GM12873 (cell line): ENCODE data around the gene GRIK2.

Experiments
- TF ChIP-seq, protein P1 (sequence below): IDR thresholded peaks from 2 replicates; pipeline ENCODE4 v1.5.1; 2012; ENCODE audit warnings: low read depth, mild to moderate bottlenecking, moderate library complexity, low read length, control low read depth; ENCODE audit not compliant: insufficient read depth; ENCODE audit errors: missing control alignments

GRIK2 gene

GRCh38 chr6:101516578-101516977 lies 123.1 kb downstream of the GRIK2 start:
- TF ChIP-seq, protein P1, sequence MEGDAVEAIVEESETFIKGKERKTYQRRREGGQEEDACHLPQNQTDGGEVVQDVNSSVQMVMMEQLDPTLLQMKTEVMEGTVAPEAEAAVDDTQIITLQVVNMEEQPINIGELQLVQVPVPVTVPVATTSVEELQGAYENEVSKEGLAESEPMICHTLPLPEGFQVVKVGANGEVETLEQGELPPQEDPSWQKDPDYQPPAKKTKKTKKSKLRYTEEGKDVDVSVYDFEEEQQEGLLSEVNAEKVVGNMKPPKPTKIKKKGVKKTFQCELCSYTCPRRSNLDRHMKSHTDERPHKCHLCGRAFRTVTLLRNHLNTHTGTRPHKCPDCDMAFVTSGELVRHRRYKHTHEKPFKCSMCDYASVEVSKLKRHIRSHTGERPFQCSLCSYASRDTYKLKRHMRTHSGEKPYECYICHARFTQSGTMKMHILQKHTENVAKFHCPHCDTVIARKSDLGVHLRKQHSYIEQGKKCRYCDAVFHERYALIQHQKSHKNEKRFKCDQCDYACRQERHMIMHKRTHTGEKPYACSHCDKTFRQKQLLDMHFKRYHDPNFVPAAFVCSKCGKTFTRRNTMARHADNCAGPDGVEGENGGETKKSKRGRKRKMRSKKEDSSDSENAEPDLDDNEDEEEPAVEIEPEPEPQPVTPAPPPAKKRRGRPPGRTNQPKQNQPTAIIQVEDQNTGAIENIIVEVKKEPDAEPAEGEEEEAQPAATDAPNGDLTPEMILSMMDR, result no peak

DNA sequence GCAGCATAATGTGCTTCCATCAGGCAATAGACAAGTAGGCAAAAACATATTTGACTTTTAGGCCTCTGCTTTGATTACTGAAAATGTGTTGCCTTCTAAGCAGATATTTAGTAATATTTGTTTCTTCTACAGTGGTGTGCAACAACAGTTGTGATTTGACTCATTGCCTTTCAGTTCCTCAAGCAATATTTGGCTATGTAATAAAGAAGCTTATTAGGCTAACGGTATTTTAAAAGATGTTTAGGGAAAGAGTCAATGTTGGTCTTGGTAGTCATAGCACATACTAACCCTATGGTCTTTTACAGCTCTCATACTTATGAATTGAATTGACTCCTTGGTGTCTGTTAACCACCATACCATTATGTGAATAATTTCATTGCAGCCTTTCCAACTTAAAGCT lies 124.1 kb downstream of the GRIK2 start:
- TF ChIP-seq, protein P1, result no peak

DNA sequence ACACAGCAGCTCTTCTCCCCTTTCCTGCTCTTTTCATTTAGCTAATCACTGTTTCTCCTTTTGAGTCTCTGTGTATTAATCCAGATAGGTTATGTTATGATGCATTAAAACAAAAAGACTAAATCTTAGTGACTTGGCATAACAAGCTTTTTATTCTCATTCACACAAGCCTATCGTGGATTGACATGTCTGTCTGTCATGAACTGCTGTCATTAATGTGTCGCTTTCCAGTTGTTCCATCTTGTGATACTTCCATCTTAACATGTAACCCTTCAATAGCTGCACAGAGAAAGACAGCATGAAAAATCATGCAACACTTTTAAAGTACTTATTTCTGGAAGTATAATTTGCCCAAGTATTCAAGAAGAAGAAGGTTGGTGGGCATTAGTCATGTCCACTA lies 128.7 kb downstream of the GRIK2 start:
- TF ChIP-seq, protein P1, result no peak

DNA sequence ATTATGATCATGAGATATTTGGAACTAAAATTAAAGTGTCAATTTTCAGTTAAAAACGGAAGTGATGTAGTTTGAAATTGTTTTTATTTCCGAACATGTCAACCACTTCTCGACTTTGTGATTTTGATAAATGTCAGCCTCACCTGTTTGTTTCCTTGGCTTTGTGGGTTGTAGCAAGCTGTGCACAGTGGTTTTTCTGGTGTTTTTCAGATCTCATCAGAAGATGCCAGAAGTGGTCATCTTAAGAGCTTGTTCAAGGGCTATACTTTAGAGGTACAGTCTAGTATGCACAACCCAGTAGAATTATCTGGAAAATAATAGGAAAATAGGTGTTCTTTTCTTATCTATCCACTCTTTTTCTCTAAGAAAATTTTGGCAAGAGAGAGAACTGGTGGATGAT lies 134.0 kb downstream of the GRIK2 start:
- TF ChIP-seq, protein P1, result no peak

GRCh38 chr6:101528801-101529200 lies 135.3 kb downstream of the GRIK2 start:
- TF ChIP-seq, protein P1, result no peak

- TF ChIP-seq, protein P1, result no peak
These were observed 138.0 kb downstream of the GRIK2 start for GRCh38 chr6:101531538-101531937.

- TF ChIP-seq, protein P1, result no peak
These were observed 140.9 kb downstream of the GRIK2 start for GRCh38 chr6:101534386-101534785.
